Stimulated activated CD4-positive, alpha-beta T cell treated with anti-CD3 and anti-CD28 coated beads, Interleukin-15, amount 100 ng/mL, for 48 hours (primary cell): ENCODE results near the gene RPGRIP1L.
"Not testable (repeated sequence)": the region's sequence is repeated elsewhere in the genome, so short reads cannot be mapped to it uniquely, and the experiment has no call there.

Experiments
- DNase-seq, 2 donors: peaks; one replicate each; pipeline ENCODE4 v3.0.0-alpha.2; 2020; ENCODE audit warnings: low read depth in 2 of 2

RPGRIP1L gene

DNA sequence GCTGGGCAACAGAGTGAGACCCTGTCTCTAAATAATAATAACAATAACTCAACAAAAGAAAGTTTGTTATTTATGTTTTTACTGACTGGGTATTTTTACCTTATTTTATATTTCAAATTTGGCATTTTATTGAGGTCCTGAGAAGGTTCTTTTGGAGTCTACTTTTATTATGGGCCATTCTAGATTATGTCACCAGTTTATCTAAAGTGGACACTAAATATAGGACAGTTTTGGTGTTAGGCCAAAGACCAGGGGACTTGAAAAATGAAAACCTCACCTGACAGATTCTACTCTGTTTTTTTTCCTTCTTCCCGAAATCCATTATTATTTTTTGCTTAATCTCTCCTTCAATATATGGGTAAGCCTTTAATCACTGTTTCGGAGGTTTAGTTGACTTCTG, 8.4 kb upstream of the RPGRIP1L start:
- DNase-seq: no peak

GRCh38 chr16:53711390-53711789, 7.7 kb upstream of the RPGRIP1L start:
- DNase-seq: no peak

- no peak for DNase-seq
These were observed 4.8 kb upstream of the RPGRIP1L start for GRCh38 chr16:53708490-53708889.

DNA sequence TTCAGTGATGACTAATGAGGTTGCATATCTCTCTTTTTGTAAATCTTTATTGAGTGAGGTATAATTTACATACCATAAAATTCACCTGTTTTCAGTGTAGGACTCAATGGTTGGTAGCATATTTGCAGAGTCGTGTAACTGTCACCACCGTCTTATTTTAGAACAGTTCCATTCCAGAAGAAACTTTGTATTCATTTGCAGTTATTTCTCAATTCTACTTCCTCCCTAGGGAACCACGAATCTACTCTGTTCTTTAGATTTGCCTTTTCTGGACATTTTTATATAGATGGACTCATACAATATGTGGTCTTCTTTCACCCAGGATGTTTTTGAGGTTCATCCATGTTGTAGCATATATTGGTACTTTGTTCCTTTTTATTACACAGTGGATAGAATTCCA, 4.0 kb upstream of the RPGRIP1L start:
- no peak for DNase-seq

GRCh38 chr16:53704445-53704813, 770 bp upstream of the RPGRIP1L start:
- no peak for DNase-seq

DNA sequence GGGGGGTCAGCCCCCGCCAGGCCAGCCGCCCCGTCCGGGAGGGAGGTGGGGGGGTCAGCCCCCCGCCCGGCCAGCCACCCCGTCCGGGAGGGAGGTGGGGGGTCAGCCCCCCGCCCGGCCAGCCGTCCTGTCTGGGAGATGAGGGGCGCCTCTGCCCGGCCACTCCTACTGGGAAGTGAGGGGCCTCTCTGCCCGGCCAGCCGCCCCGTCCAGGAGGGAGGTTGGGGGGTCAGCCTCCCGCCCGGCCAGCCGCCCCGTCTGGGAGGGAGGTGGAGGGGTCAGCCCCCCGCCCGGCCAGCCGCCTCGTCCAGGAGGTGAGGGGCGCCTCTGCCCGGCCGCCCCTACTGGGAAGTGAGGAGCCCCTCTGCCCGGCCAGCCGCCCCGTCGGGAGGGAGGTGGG, 5.4 kb downstream of the RPGRIP1L start:
- not testable (repeated sequence) for DNase-seq

- DNase-seq: no peak
These were observed 8.6 kb downstream of the RPGRIP1L start for GRCh38 chr16:53695070-53695469.

DNA sequence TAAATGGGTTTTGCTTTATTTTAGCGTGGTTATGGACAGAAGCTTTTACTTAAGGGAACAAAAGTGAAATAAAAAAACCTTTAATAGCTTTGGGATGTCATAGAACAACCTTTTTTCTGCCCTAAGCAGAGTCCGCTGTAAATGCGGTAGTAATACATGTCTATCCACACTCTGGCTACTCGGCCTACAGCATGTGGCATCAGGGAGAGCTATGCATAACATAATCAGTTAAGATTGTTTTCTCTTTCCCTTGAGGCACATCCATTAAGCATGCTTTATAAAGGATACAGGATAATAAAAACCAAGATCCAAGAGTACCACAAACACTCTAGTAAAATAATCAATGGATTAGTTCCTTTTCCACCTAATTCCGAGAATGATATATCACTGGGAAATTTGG, 10.3 kb downstream of the RPGRIP1L start:
- DNase-seq: no peak

GRCh38 chr16:53692146-53692545, 11.5 kb downstream of the RPGRIP1L start:
- DNase-seq: no peak

GRCh38 chr16:53690771-53691170, 12.9 kb downstream of the RPGRIP1L start:
- no peak for DNase-seq

- DNase-seq: no peak
These were observed 14.0 kb downstream of the RPGRIP1L start for GRCh38 chr16:53689636-53690035.

DNA sequence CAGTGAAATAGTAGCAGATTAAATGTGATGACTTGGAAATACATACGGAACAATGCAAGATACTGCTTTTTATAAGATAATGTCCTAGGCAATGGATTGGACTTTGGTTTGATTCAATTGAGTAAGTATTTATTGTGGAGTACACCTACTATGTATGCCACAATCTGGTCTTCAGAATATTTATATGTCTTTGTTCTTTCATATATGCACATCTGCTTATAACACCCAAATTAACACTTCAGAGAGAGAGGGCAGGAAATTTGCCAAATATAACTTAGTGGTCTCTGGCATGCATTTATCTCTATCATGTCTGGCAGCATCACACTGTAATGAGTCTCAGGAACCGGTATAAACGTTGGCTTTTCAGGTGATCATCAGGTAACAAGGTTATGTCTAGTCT, 16.9 kb downstream of the RPGRIP1L start:
- no peak for DNase-seq

DNA sequence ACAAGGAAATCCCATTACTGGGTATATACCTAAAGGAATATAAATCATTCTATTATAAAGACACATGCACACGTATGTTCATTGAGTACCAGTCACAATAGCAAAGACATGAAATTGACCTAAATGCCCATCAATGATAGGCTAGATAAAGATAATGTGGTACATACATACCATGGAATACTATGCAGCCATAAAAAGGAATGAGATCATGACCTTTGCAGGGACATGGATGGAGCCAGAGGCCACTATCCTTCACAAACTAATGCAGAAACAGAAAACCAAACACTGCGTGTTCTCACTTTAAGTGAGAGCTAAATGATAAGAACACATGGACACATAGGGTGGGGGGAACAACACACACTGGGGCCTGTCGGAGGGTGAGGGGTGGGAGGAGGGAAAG, 18.3 kb downstream of the RPGRIP1L start:
- not testable (repeated sequence) for DNase-seq

DNA sequence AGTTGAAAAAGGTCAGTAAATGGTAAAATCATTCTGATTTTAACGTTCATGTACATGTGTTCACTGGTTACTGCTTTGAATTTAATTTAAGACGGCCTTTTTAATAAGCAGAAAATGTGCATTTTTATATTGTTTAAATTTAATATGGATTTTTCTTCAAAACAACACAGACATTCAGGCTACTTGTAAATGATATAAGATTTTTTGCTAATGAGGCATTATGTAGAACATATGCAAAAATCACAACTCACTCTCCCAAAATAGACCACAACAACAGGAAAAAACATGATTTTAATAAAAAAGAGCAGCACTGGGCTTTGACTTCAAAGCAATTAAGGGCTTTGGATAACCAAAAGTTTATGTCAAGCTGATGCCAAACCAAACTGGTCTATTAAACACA, 22.3 kb downstream of the RPGRIP1L start:
- no peak for DNase-seq

- no peak for DNase-seq
These were observed 22.9 kb downstream of the RPGRIP1L start for GRCh38 chr16:53680756-53681155.

DNA sequence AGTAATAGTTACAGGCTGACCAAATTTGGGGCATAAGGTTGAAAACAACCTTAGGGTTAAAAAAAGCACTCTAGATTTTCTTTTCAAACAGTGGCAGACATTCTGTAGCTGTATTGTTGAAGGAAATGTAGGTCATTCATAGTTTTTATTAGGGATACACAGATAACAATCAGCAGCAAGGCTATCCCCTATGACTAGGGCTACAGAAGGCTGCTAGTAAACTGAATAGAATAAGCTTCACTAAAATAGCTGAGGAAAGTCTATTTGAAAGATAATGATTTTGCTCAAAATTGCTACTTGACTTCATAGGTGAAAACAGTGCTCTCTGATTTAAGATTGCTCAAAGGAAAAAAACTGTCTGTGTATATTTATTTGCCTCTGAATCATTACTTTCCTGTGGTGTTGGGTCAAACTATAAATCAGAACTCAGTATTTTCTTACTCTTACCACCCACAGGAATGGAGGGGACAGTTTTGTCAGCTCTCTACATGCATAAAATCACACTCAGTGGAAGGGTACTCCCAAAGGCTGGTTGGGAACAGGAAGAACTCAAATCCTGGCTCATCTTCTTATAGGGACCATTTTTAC, 24.8 kb downstream of the RPGRIP1L start:
- no peak for DNase-seq

- no peak for DNase-seq
These were observed 25.5 kb downstream of the RPGRIP1L start for GRCh38 chr16:53678155-53678554.

DNA sequence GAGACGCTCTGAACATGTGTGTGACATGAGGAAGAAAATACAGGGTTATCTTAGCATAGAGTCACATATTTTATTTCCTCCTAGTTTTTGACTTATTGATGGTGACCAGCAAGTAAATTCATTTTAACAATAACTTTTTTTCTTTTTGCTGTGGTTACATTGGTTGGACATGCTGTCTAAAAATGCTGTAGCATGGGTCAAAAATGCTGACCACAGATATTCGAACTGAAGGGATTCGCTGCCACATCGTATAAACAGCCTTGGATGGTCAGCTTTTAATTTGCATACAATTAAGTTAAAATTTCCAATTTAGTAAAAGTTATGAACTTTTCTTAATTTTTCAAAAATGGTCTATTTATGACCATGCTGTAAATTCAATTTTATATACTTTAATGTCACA, 30.5 kb downstream of the RPGRIP1L start:
- no peak for DNase-seq

DNA sequence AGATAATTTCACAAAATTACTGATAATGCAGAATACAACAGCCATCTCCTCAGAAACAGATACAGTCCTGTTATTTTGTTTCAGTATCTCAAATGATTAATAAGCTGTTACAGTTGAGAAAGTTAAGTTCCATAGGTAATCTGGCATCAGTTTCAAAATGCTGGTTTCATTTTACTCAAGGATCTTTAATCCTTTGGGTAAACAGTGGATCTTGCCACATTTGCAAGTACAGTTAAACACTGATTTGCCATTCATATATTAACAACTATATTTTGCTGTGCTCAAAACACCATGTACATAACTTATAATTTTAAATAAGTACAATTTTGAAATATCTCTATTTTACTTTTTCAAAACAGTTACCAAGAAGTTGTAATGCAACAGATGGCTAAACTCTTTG, 31.2 kb downstream of the RPGRIP1L start:
- no peak for DNase-seq

DNA sequence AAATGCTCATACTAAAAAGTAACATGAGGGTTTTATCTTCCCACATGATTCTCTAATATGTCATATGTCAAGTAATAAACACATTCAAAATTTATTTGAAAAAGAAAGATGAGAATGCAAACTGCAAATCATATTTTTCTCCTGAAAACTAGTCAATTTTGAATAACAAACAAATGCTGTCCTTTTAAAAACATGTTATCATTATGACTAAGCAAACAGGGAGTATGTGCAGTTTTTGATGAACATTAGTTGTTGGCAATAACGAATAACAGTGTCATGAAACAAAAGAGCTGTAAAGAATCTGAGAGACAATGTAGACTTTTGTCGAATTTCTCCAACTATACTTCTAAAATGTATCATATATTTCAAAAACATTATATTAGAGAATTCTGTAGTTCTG, 34.8 kb downstream of the RPGRIP1L start:
- DNase-seq: no peak

DNA sequence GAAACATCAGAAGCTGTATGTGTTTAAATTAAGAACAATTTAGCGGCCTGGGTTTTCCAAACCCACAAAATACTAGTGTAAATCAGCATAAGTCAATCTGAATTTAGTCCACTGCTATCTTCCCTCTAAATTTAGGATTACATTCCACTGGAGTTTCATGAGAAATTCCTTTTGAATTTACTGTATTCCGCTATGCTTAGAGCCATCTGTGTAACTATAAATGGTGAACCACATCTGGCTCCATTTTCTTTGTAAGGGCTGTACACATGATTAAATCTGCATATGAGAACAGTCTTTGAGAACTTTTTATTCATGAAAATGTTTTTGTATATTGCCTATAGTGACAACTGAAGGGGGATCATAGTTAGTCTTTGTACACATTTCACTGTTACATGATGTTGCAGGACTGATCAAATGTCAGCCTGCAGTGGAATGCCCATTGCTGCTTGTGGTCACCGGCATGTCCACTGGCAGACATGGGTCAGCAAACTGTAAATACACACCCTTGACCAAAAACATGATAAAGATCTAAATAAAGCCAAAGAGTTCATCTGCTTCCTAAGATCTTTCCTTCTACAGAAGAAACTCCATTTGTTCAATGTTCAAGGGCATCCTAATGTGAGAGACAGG, 36.8 kb downstream of the RPGRIP1L start:
- DNase-seq: no peak

DNA sequence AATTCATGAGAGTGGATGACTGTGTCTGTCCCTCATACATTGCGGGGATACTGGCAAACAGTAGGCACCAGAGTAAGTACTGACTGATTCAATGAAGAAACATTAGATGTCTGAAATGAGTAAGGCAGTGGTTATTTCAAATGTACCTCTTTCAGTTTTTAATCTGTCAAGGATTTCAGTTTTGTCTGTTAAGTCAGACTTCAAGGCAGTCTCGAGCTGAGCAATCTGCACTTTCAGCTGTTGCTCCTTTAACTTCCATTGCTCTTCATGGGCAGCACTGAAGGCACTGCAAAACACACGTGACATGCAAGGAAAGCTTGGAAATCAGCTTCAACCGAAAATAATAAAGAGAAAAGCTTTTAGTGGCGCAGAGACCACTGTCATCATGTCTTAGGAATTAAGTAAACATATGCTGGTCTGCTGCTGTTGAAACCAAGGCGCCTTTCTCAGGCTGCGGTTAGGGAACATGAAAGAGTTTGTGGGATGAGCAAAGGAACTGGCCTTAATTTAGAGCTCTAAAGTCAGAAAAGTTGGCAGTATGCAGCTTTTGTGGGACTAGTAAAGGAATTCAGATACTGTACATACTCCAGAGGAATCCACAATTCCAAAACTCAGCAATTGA, 38.8 kb downstream of the RPGRIP1L start:
- DNase-seq: peak; percentile 10 to 19

DNA sequence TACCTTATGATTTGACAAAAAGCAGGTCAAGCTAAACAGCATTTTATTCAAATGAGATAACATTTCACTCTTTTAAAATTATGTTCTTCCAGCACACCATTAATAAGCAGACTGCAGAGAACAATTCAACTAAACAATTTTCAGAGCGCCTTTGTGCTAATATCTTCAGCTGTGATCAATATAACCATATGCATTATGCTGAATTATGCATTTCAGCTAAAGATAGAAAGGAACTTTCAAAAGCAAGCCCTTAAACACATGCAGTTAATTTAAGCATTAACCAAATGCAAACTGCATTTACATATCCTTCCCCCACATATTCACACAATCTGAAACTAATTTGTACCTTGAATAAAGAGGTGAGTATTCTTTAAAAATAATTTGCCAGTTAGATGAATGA, 41.6 kb downstream of the RPGRIP1L start:
- no peak for DNase-seq

- no peak for DNase-seq
These were observed 48.7 kb downstream of the RPGRIP1L start for GRCh38 chr16:53654946-53655345.
